Naive thymus-derived CD4-positive, alpha-beta T cell (primary cell): Measurements from ENCODE around the gene CIBAR2. TPM values are rescaled to one million over a fixed set of nuclear protein-coding genes. Genes with fewer than 3 reads are reported as not detected.

Experiments used
- ATAC-seq: fragments of 150-1000 bp; cut with Tn5 transposase; 2 replicates; pipeline ENCODE4 v1.10.0; 2021; ENCODE audit warnings: mild to moderate bottlenecking, moderate library complexity
- CTCF ChIA-PET: fragments of 350-600 bp; sonication (Branson Sonifier 250); formaldehyde crosslinking; loops from one replicate; lab custom pipeline; 2021; ENCODE audit warnings: antibody characterized with exemption; lab: Charles Lee
- POLR2A ChIA-PET: fragments of 350-600 bp; sonication (Branson Sonifier 250); formaldehyde crosslinking; loops from one replicate; lab custom pipeline; 2021; ENCODE audit warnings: antibody characterized with exemption, inconsistent platforms; lab: Charles Lee
- DNase-seq, 9 donors: peaks; one replicate each; pipeline versions ENCODE4 v3.0.0 to v3.0.0-alpha.2; 2020 to 2022; ENCODE audit warnings: mixed read lengths in 1 of 9
- H3K27ac ChIP-seq: one replicate; pipeline ENCODE4 v1.7.0; 2013; ENCODE audit warnings: mild to moderate bottlenecking, low read depth, low read length, moderate library complexity
- H3K27me3 ChIP-seq, 2 donors: one replicate each; pipeline ENCODE4 v1.7.0; 2013; ENCODE audit warnings: low read length in 2 of 2, mild to moderate bottlenecking in 2 of 2, moderate library complexity in 2 of 2; ENCODE audit not compliant: control insufficient read depth in 2 of 2, insufficient read depth in 2 of 2
- H3K36me3 ChIP-seq, 3 experiments: 1 replicate in 2 of 3; 2 replicates in 1 of 3; pipeline ENCODE4 v1.7.0; 2013; ENCODE audit warnings: low read length in 3 of 3, mild to moderate bottlenecking in 3 of 3, moderate library complexity in 1 of 3; ENCODE audit not compliant: insufficient read depth in 3 of 3, control insufficient read depth in 2 of 3
- H3K4me1 ChIP-seq, 2 donors: one replicate each; pipeline ENCODE4 v1.7.0; 2013; ENCODE audit warnings: low read length in 2 of 2, mild to moderate bottlenecking in 2 of 2, moderate library complexity in 1 of 2; ENCODE audit not compliant: control insufficient read depth in 2 of 2, insufficient read depth in 2 of 2
- H3K4me3 ChIP-seq: 2 replicates; pipeline ENCODE4 v1.7.0; 2013; ENCODE audit warnings: mild to moderate bottlenecking, low read length
- H3K9me3 ChIP-seq, 3 experiments: 1 replicate in 2 of 3; 2 replicates in 1 of 3; pipeline ENCODE4 v1.7.0; 2013; ENCODE audit warnings: low read length in 3 of 3; ENCODE audit not compliant: control insufficient read depth in 2 of 3
- H3K27ac Mint-ChIP-seq, 9 donors: one replicate each; pipeline ENCODE4 v1.8.0; 2020 to 2022; ENCODE audit warnings: mixed read lengths in 9 of 9, mild to moderate bottlenecking in 8 of 9, moderate library complexity in 5 of 9, inconsistent platforms in 2 of 9
- H3K27me3 Mint-ChIP-seq, 5 donors: one replicate each; pipeline ENCODE4 v1.8.0; 2021 to 2022; ENCODE audit warnings: mixed read lengths in 5 of 5, mild to moderate bottlenecking in 1 of 5
- H3K36me3 Mint-ChIP-seq, 5 donors: one replicate each; pipeline ENCODE4 v1.8.0; 2020 to 2022; ENCODE audit warnings: mixed read lengths in 5 of 5, mild to moderate bottlenecking in 3 of 5, inconsistent platforms in 1 of 5
- H3K4me1 Mint-ChIP-seq, 7 donors: one replicate each; pipeline ENCODE4 v1.8.0; 2020 to 2022; ENCODE audit warnings: mixed read lengths in 7 of 7, mild to moderate bottlenecking in 3 of 7, inconsistent platforms in 1 of 7
- H3K4me3 Mint-ChIP-seq, 10 donors: one replicate each; pipeline ENCODE4 v1.8.0; 2020 to 2022; ENCODE audit warnings: mild to moderate bottlenecking in 10 of 10, mixed read lengths in 10 of 10, moderate library complexity in 6 of 10, inconsistent platforms in 2 of 10
- H3K9me3 Mint-ChIP-seq, 11 donors: one replicate each; pipeline ENCODE4 v1.8.0; 2020 to 2022; ENCODE audit warnings: mixed read lengths in 11 of 11, mild to moderate bottlenecking in 4 of 11, inconsistent platforms in 1 of 11, moderate library complexity in 1 of 11
- intact Hi-C, 2 donors: fragments of 100-400 bp; cut with micrococcal nuclease; formaldehyde crosslinking; loops; one replicate each; pipeline ENCODE4 v1.15.1; 2023
- polyA plus RNA-seq, 2 donors: library from polyadenylated mRNA; unstranded; fragments of 300-500 nt; fragmentation: Illumina TruSeq; gene quantifications; one replicate each; pipeline ENCODE4 v1.2.3, GENCODE V29; 2021
- total RNA-seq, 6 experiments: library from RNA in 5 of 6; stranded (reverse) in 5 of 6; gene quantifications; 1 replicate in 5 of 6; 2 replicates in 1 of 6; pipeline ENCODE4 v1.2.3 and lab custom pipeline; 2021 to 2026

Gene CIBAR2
- total and polyA plus RNA-seq, 7 experiments from 2014 or later: not detected

- no peak overlapping the region for H3K4me3 ChIP-seq
- Mint-ChIP-seq H3K4me1 (peaks cover 0 to 7% (median 4%) of the 10 kb centered on the region in 7 donors), H3K9me3 (no peaks in the 10 kb centered on the region), H3K27ac (peak overlapping the region in 1 of 9 donors; percentile 16), H3K4me3 (no peak overlapping the region), H3K36me3 (peaks cover 5 to 42% (median 20%) of the 10 kb centered on the region in 5 donors), H3K27me3 (no peaks in the 10 kb centered on the region)
- H3K27ac ChIP-seq: no peak overlapping the region
- POLR2A ChIA-PET: no interaction called here
- ATAC-seq (no peak), DNase-seq (no peak)
- H3K27me3 ChIP-seq: no peaks in the 10 kb centered on the region
- no peaks in the 10 kb centered on the region for H3K4me1 ChIP-seq
- CTCF ChIA-PET: interaction anchor here (1.6 kb wide), 1 partner anchor 9 kb away, joined by 6 read pairs; no protein-coding TSS in a partner anchor
- no peaks in the 10 kb centered on the region for H3K9me3 ChIP-seq
- H3K36me3 ChIP-seq: peaks cover 0 to 48% (median 0%) of the 10 kb centered on the region in 3 experiments
- intact Hi-C loops: no loop called here
Measured at GRCh38 chr16:85077576-85078125, 34.6 kb downstream of the CIBAR2 start.

GRCh38 chr16:85077039-85077438, 35.2 kb downstream of the CIBAR2 start:
- Histone ChIP-seq H3K27ac (no peak overlapping the region), H3K4me3 (no peak overlapping the region), H3K36me3 (peaks cover 0 to 52% (median 0%) of the 10 kb centered on the region in 3 experiments), H3K27me3 (no peaks in the 10 kb centered on the region), H3K9me3 (no peaks in the 10 kb centered on the region), H3K4me1 (no peaks in the 10 kb centered on the region)
- CTCF ChIA-PET: interaction anchor here (1.6 kb wide), 1 partner anchor 10 kb away, joined by 6 read pairs; no protein-coding TSS in a partner anchor
- Mint-ChIP-seq H3K4me3 (no peak overlapping the region), H3K27me3 (no peaks in the 10 kb centered on the region), H3K27ac (peak overlapping the region in 1 of 9 donors; percentile 65), H3K36me3 (peaks cover 5 to 42% (median 20%) of the 10 kb centered on the region in 5 donors), H3K4me1 (peaks cover 0 to 4% (median 0%) of the 10 kb centered on the region in 7 donors), H3K9me3 (no peaks in the 10 kb centered on the region)
- DNase-seq: no peak
- ATAC-seq: peak; percentile 31
- intact Hi-C loops: no loop called here
- POLR2A ChIA-PET: no interaction called here

GRCh38 chr16:85075236-85075924, 36.9 kb downstream of the CIBAR2 start:
- POLR2A ChIA-PET: interaction anchor here (0.8 kb wide), 1 partner anchor 10 kb away, joined by 3 read pairs; no protein-coding TSS in a partner anchor
- CTCF ChIA-PET: interaction anchor here (0.6 kb wide), 1 partner anchor 1199 kb away, joined by 4 read pairs; no protein-coding TSS in a partner anchor
- peaks cover 5 to 55% (median 20%) of the 10 kb centered on the region in 5 donors for H3K36me3 Mint-ChIP-seq

GRCh38 chr16:85074225-85074914, 37.9 kb downstream of the CIBAR2 start:
- ATAC-seq (no peak), DNase-seq (no peak)
- CTCF ChIA-PET: no interaction called here
- intact Hi-C loops: no loop called here
- Histone ChIP-seq H3K27me3 (no peaks in the 10 kb centered on the region), H3K4me1 (no peaks in the 10 kb centered on the region), H3K27ac (no peak overlapping the region), H3K36me3 (peaks cover 0 to 60% (median 0%) of the 10 kb centered on the region in 3 experiments), H3K9me3 (no peaks in the 10 kb centered on the region), H3K4me3 (no peak overlapping the region)
- POLR2A ChIA-PET: no interaction called here
- H3K36me3 Mint-ChIP-seq: peaks cover 7 to 54% (median 15%) of the 10 kb centered on the region in 5 donors
- H3K27me3 Mint-ChIP-seq: no peaks in the 10 kb centered on the region
- no peaks in the 10 kb centered on the region for H3K9me3 Mint-ChIP-seq
- peaks cover 0 to 6% (median 0%) of the 10 kb centered on the region in 7 donors for H3K4me1 Mint-ChIP-seq
- H3K4me3 Mint-ChIP-seq: no peak overlapping the region
- no peak overlapping the region for H3K27ac Mint-ChIP-seq

More at GRCh38 chr16:85075236-85075924, 36.9 kb downstream of the CIBAR2 start:
- Histone ChIP-seq H3K9me3 (no peaks in the 10 kb centered on the region), H3K27ac (no peak overlapping the region), H3K4me1 (no peaks in the 10 kb centered on the region), H3K27me3 (no peaks in the 10 kb centered on the region), H3K36me3 (peaks cover 0 to 61% (median 0%) of the 10 kb centered on the region in 3 experiments), H3K4me3 (no peak overlapping the region)
- Mint-ChIP-seq H3K27me3 (no peaks in the 10 kb centered on the region), H3K9me3 (no peaks in the 10 kb centered on the region), H3K4me3 (no peak overlapping the region), H3K27ac (no peak overlapping the region), H3K4me1 (peaks cover 0 to 6% (median 0%) of the 10 kb centered on the region in 7 donors)
- ATAC-seq: no peak
- intact Hi-C loops: no loop called here
- DNase-seq: no peak

- Histone ChIP-seq H3K27me3 (no peaks in the 10 kb centered on the region), H3K4me1 (no peaks in the 10 kb centered on the region), H3K4me3 (no peak overlapping the region), H3K36me3 (peaks cover 0 to 53% (median 5%) of the 10 kb centered on the region in 3 experiments), H3K27ac (no peak overlapping the region), H3K9me3 (no peaks in the 10 kb centered on the region)
- H3K4me1 Mint-ChIP-seq: peaks cover 0 to 6% (median 0%) of the 10 kb centered on the region in 7 donors
- no peak overlapping the region for H3K4me3 Mint-ChIP-seq
- no peaks in the 10 kb centered on the region for H3K27me3 Mint-ChIP-seq
- CTCF ChIA-PET: interaction anchor here (1.2 kb wide), 1 partner anchor 10 kb away, joined by 3 read pairs; no protein-coding TSS in a partner anchor
- DNase-seq: no peak
- no peak for ATAC-seq
- no peaks in the 10 kb centered on the region for H3K9me3 Mint-ChIP-seq
- H3K27ac Mint-ChIP-seq: no peak overlapping the region
- POLR2A ChIA-PET: interaction anchor here (0.6 to 1.7 kb wide), 2 partner anchors 45 to 373 kb away, joined by 3 to 4 read pairs; partner anchors contain the start of gene KIAA0513
- peaks cover 5 to 49% (median 10%) of the 10 kb centered on the region in 5 donors for H3K36me3 Mint-ChIP-seq
- intact Hi-C loops: no loop called here
Measured at GRCh38 chr16:85072947-85073346, 39.3 kb downstream of the CIBAR2 start.

- DNase-seq (no peak), ATAC-seq (no peak)
- no peak overlapping the region for H3K27ac ChIP-seq
- intact Hi-C loops: no loop called here
- no peaks in the 10 kb centered on the region for H3K27me3 ChIP-seq
- no peaks in the 10 kb centered on the region for H3K9me3 ChIP-seq
- ChIA-PET CTCF (interaction anchor here (1.2 kb wide), 1 partner anchor 10 kb away, joined by 3 read pairs; no protein-coding TSS in a partner anchor), POLR2A (interaction anchor here (1.7 kb wide), 1 partner anchor 45 kb away, joined by 4 read pairs; the partner anchor contains the start of gene KIAA0513)
- Mint-ChIP-seq H3K27ac (peak overlapping the region in 1 of 9 donors; percentile 51), H3K36me3 (peaks cover 3 to 47% (median 10%) of the 10 kb centered on the region in 5 donors), H3K9me3 (no peaks in the 10 kb centered on the region), H3K4me1 (peaks cover 0 to 6% (median 0%) of the 10 kb centered on the region in 7 donors), H3K4me3 (no peak overlapping the region), H3K27me3 (no peaks in the 10 kb centered on the region)
- H3K4me3 ChIP-seq: no peak overlapping the region
- peaks cover 0 to 57% (median 5%) of the 10 kb centered on the region in 3 experiments for H3K36me3 ChIP-seq
- H3K4me1 ChIP-seq: no peaks in the 10 kb centered on the region
Measured at GRCh38 chr16:85072076-85072860, 40.0 kb downstream of the CIBAR2 start.
